H1 (cell line): ENCODE measurements around the gene PLEK2. TPM values are rescaled to one million over a fixed set of nuclear protein-coding genes. Genes with fewer than 3 reads are reported as not detected.

Experiments used
- CTCF ChIA-PET: fragments of 300-600 bp; sonication (Branson Sonifier 250); formaldehyde crosslinking; loops from one replicate; lab custom pipeline; 2021; ENCODE audit not compliant: partially characterized antibody; lab: Charles Lee
- POLR2A ChIA-PET: fragments of 300-600 bp; sonication (Branson Sonifier 250); formaldehyde crosslinking; loops from one replicate; lab custom pipeline; 2021; ENCODE audit warnings: inconsistent platforms; ENCODE audit not compliant: partially characterized antibody; lab: Charles Lee
- DNase-seq, 2 experiments: peaks; one replicate each; pipeline versions ENCODE4 v3.0.0 to v3.0.0-alpha.2; 2010 to 2022; ENCODE audit warnings: low spot score in 2 of 2, low read depth in 1 of 2, mixed read lengths in 1 of 2
- FAIRE-seq: peaks from 2 replicates; lab custom pipeline; 2011; peaks lifted over from hg19 to GRCh38; lab: Jason Lieb, UNC
- H2AFZ ChIP-seq: 2 replicates; pipeline ENCODE4 v1.8.1; 2012; ENCODE audit warnings: low read length, inconsistent platforms
- H2AK5ac ChIP-seq: 2 replicates; pipeline ENCODE4 v1.6.1; 2013; ENCODE audit warnings: low read depth, low read length
- H2BK120ac ChIP-seq: replicated peaks from 2 replicates; pipeline ENCODE3; 2013; ENCODE audit warnings: low read depth, low read length, inconsistent platforms
- H2BK12ac ChIP-seq: 2 replicates; pipeline ENCODE4 v1.6.1; 2013; ENCODE audit warnings: low read depth, low read length
- H2BK15ac ChIP-seq: 2 replicates; pipeline ENCODE4 v1.6.1; 2013; ENCODE audit warnings: low read length
- H2BK20ac ChIP-seq: 2 replicates; pipeline ENCODE4 v1.6.1; 2013; ENCODE audit warnings: low read length
- H2BK5ac ChIP-seq: 2 replicates; pipeline ENCODE4 v1.6.1; 2013; ENCODE audit warnings: low read depth, low read length
- H3K14ac ChIP-seq: 2 replicates; pipeline ENCODE4 v1.6.1; 2013; ENCODE audit warnings: inconsistent platforms; ENCODE audit not compliant: insufficient read length
- H3K18ac ChIP-seq: 2 replicates; pipeline ENCODE4 v1.6.1; 2013; ENCODE audit warnings: low read length; ENCODE audit errors: extremely low read depth
- H3K23ac ChIP-seq: 2 replicates; pipeline ENCODE4 v1.6.1; 2013; ENCODE audit warnings: inconsistent platforms; ENCODE audit not compliant: insufficient read length
- H3K23me2 ChIP-seq: 2 replicates; pipeline ENCODE4 v1.6.1; 2013; ENCODE audit warnings: low read depth, low read length
- H3K27ac ChIP-seq: 2 replicates; pipeline ENCODE4 v1.6.1; 2011; ENCODE audit warnings: low read depth, low read length, inconsistent platforms
- H3K27me3 ChIP-seq, 4 experiments: replicated peaks in 1 of 4; 1 replicate in 1 of 4; 2 replicates in 3 of 4; pipeline versions ENCODE4 v1.6.1 to v1.8.1; 2011 to 2013; ENCODE audit warnings: low read length in 3 of 4, mild to moderate bottlenecking in 3 of 4, inconsistent platforms in 2 of 4, mixed read lengths in 2 of 4, moderate library complexity in 1 of 4; ENCODE audit not compliant: control insufficient read depth in 3 of 4, insufficient read depth in 3 of 4; ENCODE audit errors: extremely low read depth in 1 of 4
- H3K36me3 ChIP-seq, 4 experiments: 2 replicates each; pipeline versions ENCODE4 v1.6.1 to v1.8.1; 2011 to 2013; ENCODE audit warnings: mild to moderate bottlenecking in 4 of 4, low read length in 3 of 4, moderate library complexity in 2 of 4, control low read depth in 1 of 4, inconsistent platforms in 1 of 4; ENCODE audit not compliant: insufficient read depth in 4 of 4, control insufficient read depth in 2 of 4
- H3K4ac ChIP-seq: replicated peaks from 2 replicates; pipeline ENCODE3; 2013; ENCODE audit warnings: low read length, low read depth, mixed read lengths, inconsistent platforms; ENCODE audit not compliant: insufficient read length
- H3K4me1 ChIP-seq, 4 experiments: replicated peaks in 1 of 4; 1 replicate in 1 of 4; 2 replicates in 3 of 4; pipeline versions ENCODE4 v1.6.1 to v1.8.1; 2011 to 2013; ENCODE audit warnings: low read length in 3 of 4, inconsistent platforms in 2 of 4, mixed read lengths in 1 of 4; ENCODE audit not compliant: insufficient read depth in 4 of 4, control insufficient read depth in 3 of 4
- H3K4me2 ChIP-seq, 2 experiments: 2 replicates each; pipeline versions ENCODE4 v1.6.1 to v1.8.1; 2011 to 2013; ENCODE audit warnings: low read depth in 2 of 2, low read length in 2 of 2, control low read depth in 1 of 2, inconsistent platforms in 1 of 2, mild to moderate bottlenecking in 1 of 2; ENCODE audit not compliant: insufficient read depth in 1 of 2
- H3K4me3 ChIP-seq, 4 experiments: fragments of 200-600, 300-600 bp in 1 of 4; sonication (generic), shearing (Covaris generic), sonication (Bioruptor Twin) in 1 of 4; 2 replicates each; pipeline versions ENCODE4 v1.5.1 to v1.8.1; 2011 to 2016; ENCODE audit warnings: low read length in 4 of 4, low read depth in 3 of 4, control low read depth in 2 of 4, inconsistent platforms in 2 of 4, mild to moderate bottlenecking in 2 of 4, mixed read lengths in 1 of 4, moderate library complexity in 1 of 4; ENCODE audit not compliant: insufficient read depth in 2 of 4; ENCODE audit errors: extremely low read depth in 1 of 4
- H3K56ac ChIP-seq: replicated peaks from 2 replicates; pipeline ENCODE3; 2013; ENCODE audit warnings: low read depth, mild to moderate bottlenecking, mixed read lengths, low read length, inconsistent platforms; ENCODE audit not compliant: insufficient read length
- H3K79me1 ChIP-seq: 2 replicates; pipeline ENCODE4 v1.6.1; 2013; ENCODE audit warnings: low read depth, low read length, control low read depth
- H3K79me2 ChIP-seq, 2 experiments: 2 replicates each; pipeline versions ENCODE4 v1.6.1 to v1.8.1; 2012 to 2013; ENCODE audit warnings: low read length in 2 of 2, mild to moderate bottlenecking in 2 of 2, inconsistent platforms in 1 of 2; ENCODE audit not compliant: insufficient read depth in 2 of 2, control insufficient read depth in 1 of 2
- H3K9ac ChIP-seq, 4 experiments: replicated peaks in 1 of 4; 1 replicate in 1 of 4; 2 replicates in 3 of 4; pipeline versions ENCODE4 v1.6.1 to v1.8.1; 2011 to 2013; ENCODE audit warnings: low read depth in 3 of 4, low read length in 3 of 4, control low read depth in 2 of 4, mild to moderate bottlenecking in 2 of 4, moderate library complexity in 2 of 4, inconsistent platforms in 1 of 4; ENCODE audit errors: extremely low read depth in 1 of 4
- H3K9me3 ChIP-seq, 2 experiments: 2 replicates each; pipeline versions ENCODE4 v1.6.1 to v1.8.1; 2012 to 2013; ENCODE audit warnings: mild to moderate bottlenecking in 2 of 2, moderate library complexity in 2 of 2, control low read depth in 1 of 2, inconsistent platforms in 1 of 2, low read depth in 1 of 2, low read length in 1 of 2, mixed read lengths in 1 of 2; ENCODE audit not compliant: insufficient read depth in 2 of 2
- H4K20me1 ChIP-seq, 2 experiments: replicated peaks in 1 of 2; 2 replicates each; pipeline versions ENCODE3 to v1.8.1; 2011 to 2013; ENCODE audit warnings: inconsistent platforms in 2 of 2, low read length in 2 of 2, mild to moderate bottlenecking in 1 of 2; ENCODE audit not compliant: insufficient read depth in 2 of 2, control insufficient read depth in 1 of 2
- H4K5ac ChIP-seq: 2 replicates; pipeline ENCODE4 v1.6.1; 2013; ENCODE audit warnings: low read length, low read depth, mixed read lengths, inconsistent platforms; ENCODE audit not compliant: insufficient read length
- H4K8ac ChIP-seq: 2 replicates; pipeline ENCODE4 v1.8.0; 2013; ENCODE audit warnings: mild to moderate bottlenecking, moderate library complexity, low read length, inconsistent platforms; ENCODE audit not compliant: insufficient read depth; ENCODE audit errors: extremely low read depth
- H4K91ac ChIP-seq: replicated peaks from 2 replicates; pipeline ENCODE3; 2013; ENCODE audit warnings: low read length, mixed read lengths, inconsistent platforms; ENCODE audit not compliant: insufficient read length
- BCL11A ChIP-seq, 2 experiments: IDR thresholded peaks; one replicate each; pipeline ENCODE4 v1.6.1; 2011; ENCODE audit warnings: low read depth in 2 of 2, low read length in 2 of 2, mild to moderate bottlenecking in 2 of 2
- NRF1 ChIP-seq: IDR thresholded peaks from 2 replicates; pipeline ENCODE4 v1.6.1; 2011; ENCODE audit warnings: mild to moderate bottlenecking, low read depth, low read length, improper control_type of control experiment
- SP1 ChIP-seq: IDR thresholded peaks from 2 replicates; pipeline ENCODE4 v1.6.1; 2011; ENCODE audit warnings: low read depth, low read length
- SP2 ChIP-seq: IDR thresholded peaks from 2 replicates; pipeline ENCODE4 v1.6.1; 2012; ENCODE audit warnings: mild to moderate bottlenecking, low read length, inconsistent platforms
- WGBS, 2 experiments: shearing (Covaris generic) in 1 of 2; methylation state at CpG; one replicate each; pipeline versions ENCODE4 v1.1.6 to v1.1.7; 2013 to 2015; ENCODE audit warnings: low lambda C conversion rate in 2 of 2, mixed read lengths in 2 of 2, inconsistent platforms in 1 of 2, low coverage in 1 of 2, missing lambda C conversion rate in 1 of 2; ENCODE audit not compliant: insufficient replicate concordance in 2 of 2, insufficient coverage in 1 of 2, insufficient read length in 1 of 2; ENCODE audit errors: extremely low coverage in 1 of 2, missing lambda C conversion rate in 1 of 2; 5-methylcytosine and 5-hydroxymethylcytosine counted together
- polyA plus RNA-seq, 7 experiments: library from polyadenylated mRNA; depleted of rRNA in 3 of 7; stranded (reverse) in 5 of 7; unstranded in 2 of 7; fragments of >200 nt in 5 of 7; fragments of 200-250 nt in 2 of 7; gene quantifications; 1 replicate in 5 of 7; 2 replicates in 1 of 7; 4 replicates in 1 of 7; pipeline versions ENCODE4 v1.2.1 to v1.2.3, GENCODE V29; 2011 to 2013; ENCODE audit warnings: missing spikeins in 2 of 7, mixed read lengths in 2 of 7
- total RNA-seq: library from RNA; stranded (reverse); fragmentation: NEBNext Ultra II Directional; extraction: Animal tissue kit (Norgen Biotek cat#: 25700); gene quantifications from 2 replicates; pipeline ENCODE4 v1.2.1, GENCODE V29; 2021
- TF ChIP-seq, protein P1 (sequence below): IDR thresholded peaks from 2 replicates; pipeline ENCODE4 v1.6.1; 2012; ENCODE audit warnings: inconsistent platforms

PLEK2 gene
- total and polyA plus RNA-seq, 2 of the 8 experiments (the other 6 are each of a cell fraction or from before 2014, with no cell fraction given), result 0.41 to 2.1 TPM

DNA sequence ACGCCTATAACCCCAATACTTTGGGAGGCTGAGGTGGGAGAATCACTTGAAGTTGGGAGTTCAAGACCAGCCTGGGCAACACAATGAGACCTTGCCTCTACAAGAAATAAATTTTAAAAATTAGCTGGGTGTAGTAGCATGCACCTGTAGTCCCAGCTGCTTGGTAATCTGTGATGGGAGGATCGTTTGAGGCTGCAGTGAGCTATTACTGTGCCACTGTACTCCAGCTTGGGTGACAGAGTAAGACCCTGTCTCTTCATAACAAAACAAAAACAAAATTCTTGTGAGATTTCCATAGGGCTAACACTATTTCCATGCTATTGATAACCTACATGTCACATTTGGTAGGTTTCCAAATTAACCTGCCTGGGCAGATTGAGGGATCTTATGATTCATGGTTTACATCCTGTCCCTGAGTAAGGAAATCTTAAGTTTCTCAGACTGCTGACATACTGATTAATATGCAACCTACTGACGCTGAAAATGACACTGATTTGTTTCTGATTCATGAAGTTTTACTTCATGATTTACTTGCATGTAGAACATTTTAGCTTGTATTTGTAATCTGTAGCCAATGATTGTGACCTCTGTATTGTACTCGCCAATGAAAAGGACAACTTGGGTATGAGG lies 68.2 kb downstream of the PLEK2 start:
- Histone ChIP-seq H2BK5ac (no peak overlapping the region), H4K20me1 (no peaks in the 10 kb centered on the region), H4K91ac (no peak overlapping the region), H3K18ac (no peak overlapping the region), H3K79me1 (no peaks in the 10 kb centered on the region), H3K23ac (no peak overlapping the region), H2AFZ (no peak overlapping the region), H3K79me2 (no peaks in the 10 kb centered on the region), H3K27me3 (no peaks in the 10 kb centered on the region), H3K23me2 (no peaks in the 10 kb centered on the region)
- POLR2A ChIA-PET, result no interaction called here
- TF ChIP-seq SP1 (no peak), SP2 (no peak), NRF1 (no peak), BCL11A (IDR thresholded peaks at IDR 0.05; ENCODE audit: low read depth in 2 of 2, low read length in 2 of 2) (no peak)
- TF ChIP-seq, protein P1, sequence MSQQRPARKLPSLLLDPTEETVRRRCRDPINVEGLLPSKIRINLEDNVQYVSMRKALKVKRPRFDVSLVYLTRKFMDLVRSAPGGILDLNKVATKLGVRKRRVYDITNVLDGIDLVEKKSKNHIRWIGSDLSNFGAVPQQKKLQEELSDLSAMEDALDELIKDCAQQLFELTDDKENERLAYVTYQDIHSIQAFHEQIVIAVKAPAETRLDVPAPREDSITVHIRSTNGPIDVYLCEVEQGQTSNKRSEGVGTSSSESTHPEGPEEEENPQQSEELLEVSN, result no peak
- TF ChIP-seq, all 59 proteins: peak for 0
- Histone ChIP-seq H3K14ac (no peak overlapping the region), H2BK12ac (no peak overlapping the region), H3K4me2 (no peak overlapping the region), H2BK20ac (no peak overlapping the region), H3K56ac (no peak overlapping the region), H3K9me3 (no peaks in the 10 kb centered on the region), H4K5ac (no peak overlapping the region), H3K36me3 (peaks cover 5 to 68% (median 40%) of the 10 kb centered on the region in 4 experiments; a peak in 7 of 8 replicates), H3K4me3 (no peak overlapping the region), H3K9ac (no peak overlapping the region), H4K8ac (no peak overlapping the region), H2BK15ac (no peak overlapping the region), H2AK5ac (no peak overlapping the region), H3K27ac (no peak overlapping the region), H3K4me1 (no peaks in the 10 kb centered on the region), H2BK120ac (no peak overlapping the region), H3K4ac (no peak overlapping the region)
- 88% methylated on average over 4 of the region's 4 CpGs; no CpG with 5 or more reads in 1 of the 2 experiments for WGBS, 2 experiments
- CTCF ChIA-PET, result interaction anchor here (0.6 kb wide), 1 partner anchor 25 kb away, joined by 3 read pairs; no protein-coding TSS in a partner anchor
- FAIRE-seq (no peak), DNase-seq (no peak)
